Fibroblast of lung (primary cell): Measurements from ENCODE around the gene UQCR10. TPM values are rescaled to one million over a fixed set of nuclear protein-coding genes. Genes with fewer than 3 reads are reported as not detected.

Experiments used
- DNase-seq, 2 donors: peaks; one replicate each; pipeline versions ENCODE4 v3.0.0 to v3.0.0-alpha.2; 2010; ENCODE audit warnings: low read depth in 2 of 2
- H2AFZ ChIP-seq: 2 replicates; pipeline ENCODE4 v1.5.1; 2012; ENCODE audit warnings: low read length, control low read depth, inconsistent platforms
- H3K27ac ChIP-seq: 2 replicates; pipeline ENCODE4 v1.5.1; 2011; ENCODE audit warnings: low read length, control low read depth; ENCODE audit not compliant: insufficient read depth
- H3K27me3 ChIP-seq: 2 replicates; pipeline ENCODE4 v1.5.1; 2011; ENCODE audit warnings: mild to moderate bottlenecking, low read length; ENCODE audit not compliant: control insufficient read depth, insufficient read depth
- H3K36me3 ChIP-seq: 2 replicates; pipeline ENCODE4 v1.5.1; 2011; ENCODE audit warnings: low read length; ENCODE audit not compliant: control insufficient read depth, insufficient read depth
- H3K4me1 ChIP-seq: 2 replicates; pipeline ENCODE4 v1.5.1; 2011; ENCODE audit warnings: low read length; ENCODE audit not compliant: control insufficient read depth, insufficient read depth; ENCODE audit errors: extremely low read depth
- H3K4me2 ChIP-seq: 2 replicates; pipeline ENCODE4 v1.5.1; 2011; ENCODE audit warnings: low read length, control low read depth; ENCODE audit not compliant: insufficient read depth; ENCODE audit errors: extremely low read depth
- H3K4me3 ChIP-seq, 4 experiments: fragments of 200-600 bp in 1 of 4; sonication (generic) in 1 of 4; replicated peaks in 1 of 4; 2 replicates each; pipeline ENCODE4 v1.5.1; 2011 to 2016; ENCODE audit warnings: low read length in 4 of 4, low read depth in 3 of 4, mild to moderate bottlenecking in 3 of 4, control low read depth in 2 of 4, inconsistent platforms in 1 of 4, mixed read lengths in 1 of 4; ENCODE audit not compliant: insufficient read depth in 1 of 4; ENCODE audit errors: control extremely low read depth in 1 of 4
- H3K79me2 ChIP-seq: 2 replicates; pipeline ENCODE4 v1.5.1; 2012; ENCODE audit warnings: mild to moderate bottlenecking, low read length, inconsistent platforms; ENCODE audit not compliant: control insufficient read depth, insufficient read depth
- H3K9ac ChIP-seq: 2 replicates; pipeline ENCODE4 v1.5.1; 2011; ENCODE audit warnings: mild to moderate bottlenecking, low read length, control low read depth; ENCODE audit not compliant: insufficient read depth
- H3K9me3 ChIP-seq: 2 replicates; pipeline ENCODE4 v1.5.1; 2012; ENCODE audit warnings: low read depth, low read length; ENCODE audit not compliant: control insufficient read depth, insufficient read depth
- H4K20me1 ChIP-seq: 2 replicates; pipeline ENCODE4 v1.5.1; 2011; ENCODE audit warnings: low read length; ENCODE audit not compliant: control insufficient read depth, insufficient read depth; ENCODE audit errors: extremely low read depth
- EZH2 ChIP-seq: IDR thresholded peaks from 2 replicates; pipeline ENCODE4 v1.5.1; 2012; ENCODE audit warnings: low read length, control low read depth, mild to moderate bottlenecking; ENCODE audit errors: missing control alignments
- polyA plus RNA-seq, 2 donors: library from polyadenylated mRNA; depleted of rRNA in 1 of 2; stranded (reverse) in 1 of 2; unstranded in 1 of 2; fragments of >200 nt; gene quantifications; 2 replicates each; pipeline ENCODE4 v1.2.1, GENCODE V29; 2011 to 2012; ENCODE audit warnings: missing spikeins in 1 of 2
- total RNA-seq: library from RNA; depleted of rRNA; stranded (reverse); fragments of >200 nt; gene quantifications from 2 replicates; pipeline ENCODE4 v1.2.1, GENCODE V29; 2014
- TF ChIP-seq, protein P1 (sequence below), 2 donors: IDR thresholded peaks in 1 of 2; conservative IDR thresholded peaks in 1 of 2; 1 replicate in 1 of 2; 2 replicates in 1 of 2; pipeline ENCODE4 v1.5.1; 2011 to 2012; ENCODE audit warnings: low read length in 2 of 2, control low read depth in 1 of 2, inconsistent platforms in 1 of 2, low read depth in 1 of 2, mild to moderate bottlenecking in 1 of 2

UQCR10 gene
- total and polyA plus RNA-seq, 2 donors (not counting 1 experiment from before 2014, with no cell fraction given) = 112 to 117 TPM

DNA sequence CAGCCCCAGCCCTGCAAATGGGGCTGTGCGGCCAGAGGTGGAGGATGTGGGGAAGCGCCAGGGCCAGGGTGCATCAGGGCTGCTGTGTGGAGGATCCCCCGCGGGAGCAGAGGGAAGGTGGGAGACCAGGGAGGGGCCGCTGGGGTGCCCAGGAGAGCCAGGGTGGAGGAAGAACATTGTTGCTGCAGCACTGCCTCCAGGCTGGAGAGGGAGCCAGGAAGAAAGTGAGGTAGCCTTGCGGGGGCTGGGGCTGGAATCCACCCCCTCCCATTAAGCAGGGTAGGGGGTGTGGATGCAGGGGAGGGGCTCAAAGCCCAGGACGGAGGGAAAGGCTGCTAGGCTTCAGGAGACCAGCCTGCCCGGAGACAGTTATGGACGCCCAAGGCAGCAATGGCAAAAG, 32.3 kb upstream of the UQCR10 start:
- Histone ChIP-seq H3K27me3 (no peaks in the 10 kb centered on the region), H3K36me3 (no peaks in the 10 kb centered on the region), H3K9ac (no peak overlapping the region), H4K20me1 (no peaks in the 10 kb centered on the region), H3K4me1 (no peaks in the 10 kb centered on the region), H3K4me2 (no peak overlapping the region), H3K9me3 (no peaks in the 10 kb centered on the region), H2AFZ (no peak overlapping the region), H3K4me3 (no peak overlapping the region), H3K79me2 (no peaks in the 10 kb centered on the region), H3K27ac (no peak overlapping the region)
- TF ChIP-seq EZH2 = no peak
- TF ChIP-seq, protein P1, sequence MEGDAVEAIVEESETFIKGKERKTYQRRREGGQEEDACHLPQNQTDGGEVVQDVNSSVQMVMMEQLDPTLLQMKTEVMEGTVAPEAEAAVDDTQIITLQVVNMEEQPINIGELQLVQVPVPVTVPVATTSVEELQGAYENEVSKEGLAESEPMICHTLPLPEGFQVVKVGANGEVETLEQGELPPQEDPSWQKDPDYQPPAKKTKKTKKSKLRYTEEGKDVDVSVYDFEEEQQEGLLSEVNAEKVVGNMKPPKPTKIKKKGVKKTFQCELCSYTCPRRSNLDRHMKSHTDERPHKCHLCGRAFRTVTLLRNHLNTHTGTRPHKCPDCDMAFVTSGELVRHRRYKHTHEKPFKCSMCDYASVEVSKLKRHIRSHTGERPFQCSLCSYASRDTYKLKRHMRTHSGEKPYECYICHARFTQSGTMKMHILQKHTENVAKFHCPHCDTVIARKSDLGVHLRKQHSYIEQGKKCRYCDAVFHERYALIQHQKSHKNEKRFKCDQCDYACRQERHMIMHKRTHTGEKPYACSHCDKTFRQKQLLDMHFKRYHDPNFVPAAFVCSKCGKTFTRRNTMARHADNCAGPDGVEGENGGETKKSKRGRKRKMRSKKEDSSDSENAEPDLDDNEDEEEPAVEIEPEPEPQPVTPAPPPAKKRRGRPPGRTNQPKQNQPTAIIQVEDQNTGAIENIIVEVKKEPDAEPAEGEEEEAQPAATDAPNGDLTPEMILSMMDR (conservative IDR thresholded peaks at IDR 0.05 in 1 of 2, IDR thresholded peaks at IDR 0.05 in 1 of 2; ENCODE audit: low read depth in 1 of 2, low read length in 2 of 2) = no peak
- DNase-seq = no peak

- Histone ChIP-seq H3K27me3 (no peaks in the 10 kb centered on the region), H3K36me3 (no peaks in the 10 kb centered on the region), H3K79me2 (no peaks in the 10 kb centered on the region), H4K20me1 (no peaks in the 10 kb centered on the region), H3K4me2 (no peak overlapping the region), H3K4me1 (no peaks in the 10 kb centered on the region), H3K9me3 (no peaks in the 10 kb centered on the region), H3K4me3 (no peak overlapping the region), H3K27ac (no peak overlapping the region), H3K9ac (no peak overlapping the region), H2AFZ (no peak overlapping the region)
- TF ChIP-seq, protein P1 (conservative IDR thresholded peaks at IDR 0.05 in 1 of 2, IDR thresholded peaks at IDR 0.05 in 1 of 2; ENCODE audit: low read depth in 1 of 2, low read length in 2 of 2) = no peak
- no peak for TF ChIP-seq EZH2
- no peak for DNase-seq
Measured at GRCh38 chr22:29735416-29735815, 31.8 kb upstream of the UQCR10 start.

GRCh38 chr22:29737251-29738117, 29.7 kb upstream of the UQCR10 start:
- no peak overlapping the region for H2AFZ ChIP-seq
- no peak for TF ChIP-seq EZH2
- TF ChIP-seq, protein P1 (conservative IDR thresholded peaks at IDR 0.05 in 1 of 2, IDR thresholded peaks at IDR 0.05 in 1 of 2; ENCODE audit: low read depth in 1 of 2, low read length in 2 of 2) = no peak
- peak; percentile 11 to 21 for DNase-seq
- H3K4me2 ChIP-seq = no peak overlapping the region
- H3K9me3 ChIP-seq = no peaks in the 10 kb centered on the region
- no peak overlapping the region for H3K27ac ChIP-seq
- no peak overlapping the region for H3K9ac ChIP-seq
- no peaks in the 10 kb centered on the region for H3K4me1 ChIP-seq
- no peaks in the 10 kb centered on the region for H4K20me1 ChIP-seq
- no peaks in the 10 kb centered on the region for H3K79me2 ChIP-seq
- no peaks in the 10 kb centered on the region for H3K36me3 ChIP-seq
- H3K4me3 ChIP-seq = no peak overlapping the region
- no peaks in the 10 kb centered on the region for H3K27me3 ChIP-seq
